ENCODE measurements around the gene DHRS7C. TPM values are rescaled to one million over a fixed set of nuclear protein-coding genes. Genes with fewer than 3 reads are reported as not detected.

DHRS7C gene
- total RNA-seq (not detected in 2 replicates), polyA plus RNA-seq (not detected in 2 replicates), polyA minus RNA-seq (not detected in 2 replicates), Bru-seq, nascent RNA (not detected), BruChase-seq, experiment 1, labeled RNA remaining after a 6-hour chase (not detected), BruChase-seq, experiment 2, labeled RNA remaining after a 2-hour chase (not detected)
- polyA plus RNA-seq (2011; cell fraction: cytosol; rRNA removed) = not detected in 2 replicates
- polyA plus RNA-seq (2011; cell fraction: nucleus; rRNA removed) = not detected in 2 replicates
- not detected in 2 replicates for polyA plus RNA-seq (2012)
- 1.4 TPM for polyA minus RNA-seq (2011; cell fraction: cytosol; rRNA and poly(A)+ RNA removed)
- not detected in 2 replicates for polyA minus RNA-seq (2011; cell fraction: nucleus; rRNA and poly(A)+ RNA removed)
- long read RNA-seq = 0 reads

- BruUV-seq (replicated peaks) = no TSS peak
Measured at GRCh38 chr17:9790889-9791876, at the start of gene DHRS7C. TSS of gene DHRS7C (minus strand) at chr17:9791592. CDS start at chr17:9791284, 308 bp downstream.

More at GRCh38 chr17:9790889-9791876, at the start of gene DHRS7C:
- Histone ChIP-seq H2AFZ (ENCODE audit: low read depth, low read length) (no peak within 1 kb of the TSS), H3K27ac (ENCODE audit: insufficient read depth, low read depth, low read length) (no peak within 1 kb of the TSS), H4K20me1 (replicated peaks; ENCODE audit: control insufficient read depth, extremely low read depth, insufficient read depth, low read length) (no peaks in the 10 kb centered on the region), H3K4me3 (replicated peaks in 1 of 3; ENCODE audit: insufficient read depth in 1 of 3, low read depth in 1 of 3, low read length in 3 of 3) (no peak within 1 kb of the TSS), H3K27me3 (ENCODE audit: control insufficient read depth in 2 of 2, insufficient read depth in 2 of 2, low read length in 2 of 2) (no peaks in the 10 kb centered on the region), H3K9me1 (replicated peaks; ENCODE audit: control insufficient read depth, extremely low read depth, insufficient read depth, low read length) (no peaks in the 10 kb centered on the region), H3K79me2 (ENCODE audit: control insufficient read depth, insufficient read depth, low read length) (no peaks in the 10 kb centered on the region), H3K4me1 (ENCODE audit: control insufficient read depth, extremely low read depth, insufficient read depth, low read length) (no peaks in the 10 kb centered on the region), H3K36me3 (ENCODE audit: control insufficient read depth in 2 of 2, extremely low read depth in 1 of 2, insufficient read depth in 2 of 2, low read length in 2 of 2) (no peaks in the 10 kb centered on the region), H3K4me2 (ENCODE audit: insufficient read depth, low read length) (no peak within 1 kb of the TSS), H3K9ac (replicated peaks; ENCODE audit: extremely low read depth, insufficient read depth, low read length) (no peak within 1 kb of the TSS), H3K9me3 (replicated peaks; ENCODE audit: control insufficient read depth, insufficient read depth, low read length) (no peaks in the 10 kb centered on the region)
- CTCF ChIA-PET = no interaction called here
- DNase-seq (ENCODE audit: low read depth, low spot score) (no peak), FAIRE-seq (no peak)
- dilution Hi-C loops (cut with MboI; ENCODE audit: extremely low pct_ligation_motif_present, low sequenced_read_pairs) (no loop called here), intact Hi-C loops (cut with micrococcal nuclease) (no loop called here)
- TF ChIP-seq FOS (IDR thresholded peaks at IDR 0.05; ENCODE audit: borderline replicate concordance, insufficient read depth, low read length) (no peak), JUN (IDR thresholded peaks at IDR 0.05; ENCODE audit: borderline replicate concordance, insufficient read depth, insufficient read length, low read depth) (no peak), EZH2 (IDR thresholded peaks at IDR 0.05; ENCODE audit: borderline replicate concordance, low read depth, low read length, severe bottlenecking) (no peak), CTCF (IDR thresholded peaks at IDR 0.05; ENCODE audit: extremely low read depth in 1 of 2, insufficient read depth in 1 of 2, low read depth in 1 of 2, low read length in 2 of 2) (no peak)
- POLR2A ChIA-PET = no interaction called here

Measured in endothelial cell of umbilical vein (primary cell).